Measurements from ENCODE around the gene CHD9. TPM values are rescaled to one million over a fixed set of nuclear protein-coding genes. Genes with fewer than 3 reads are reported as not detected.

The CHD9 gene
- polyA plus RNA-seq, 3 donors = 15.8 to 26.1 (median 22.5) TPM

- H3K36me3 Mint-ChIP-seq = no peaks in the 10 kb centered on the region
- H3K4me1 ChIP-seq (ENCODE audit: control insufficient read depth in 1 of 2, insufficient read depth in 2 of 2, low read length in 2 of 2) = peaks cover 2 to 10% of the 10 kb centered on the region in 2 donors
- H3K9me3 Mint-ChIP-seq = no peaks in the 10 kb centered on the region
- WGBS (ENCODE audit: insufficient coverage) = no CpG with 5 or more reads among the region's 2 CpGs
- no peak overlapping the region for H3K27ac ChIP-seq (ENCODE audit: low read depth in 1 of 2, low read length in 2 of 2)
- no peak for TF ChIP-seq CTCF (IDR thresholded peaks at IDR 0.05)
- H3K27me3 Mint-ChIP-seq (ENCODE audit: low read depth in 3 of 3) = no peaks in the 10 kb centered on the region
- no peak overlapping the region for H2AFZ ChIP-seq (ENCODE audit: insufficient read depth, low read depth, low read length, poor library complexity, severe bottlenecking)
- intact Hi-C loops (cut with micrococcal nuclease) = no loop called here
- H3K4me1 Mint-ChIP-seq = peaks cover 3% of the 10 kb centered on the region
- H3K36me3 ChIP-seq (replicated peaks in 1 of 2; ENCODE audit: control insufficient read depth in 1 of 2, insufficient read depth in 2 of 2, low read length in 2 of 2) = no peaks in the 10 kb centered on the region
- H3K79me2 ChIP-seq (ENCODE audit: insufficient read depth, low read length) = peaks cover 54% of the 10 kb centered on the region
- no peaks in the 10 kb centered on the region for H3K27me3 ChIP-seq (ENCODE audit: control insufficient read depth in 2 of 2, insufficient read depth in 2 of 2, low read length in 2 of 2)
- no peak overlapping the region for H3K4me3 Mint-ChIP-seq
- H4K20me1 ChIP-seq (ENCODE audit: insufficient read depth, low read length) = peaks cover 43% of the 10 kb centered on the region
- H3K4me2 ChIP-seq (replicated peaks; ENCODE audit: extremely low read depth, low read length, poor library complexity, severe bottlenecking) = no peak overlapping the region
- H3K9me3 ChIP-seq (replicated peaks in 1 of 2; ENCODE audit: control insufficient read depth in 1 of 2, insufficient read depth in 1 of 2, low read length in 2 of 2) = no peaks in the 10 kb centered on the region
- DNase-seq = no peak
- H3K27ac Mint-ChIP-seq = peak overlapping the region in 1 of 7 donors; percentile 5
- no peak overlapping the region for H3K9ac ChIP-seq (ENCODE audit: insufficient read depth, low read length, poor library complexity, severe bottlenecking)
- no peak overlapping the region for H3K4me3 ChIP-seq (replicated peaks in 1 of 3; ENCODE audit: low read depth in 2 of 3, low read length in 3 of 3)
These were observed 80.5 kb downstream of the CHD9 start for GRCh38 chr16:53135329-53135728.

GRCh38 chr16:53142823-53143568, 88.2 kb downstream of the CHD9 start:
- no peak overlapping the region for H3K9ac ChIP-seq (ENCODE audit: insufficient read depth, low read length, poor library complexity, severe bottlenecking)
- no peak for DNase-seq
- no peak overlapping the region for H3K4me2 ChIP-seq (replicated peaks; ENCODE audit: extremely low read depth, low read length, poor library complexity, severe bottlenecking)
- no peak overlapping the region for H2AFZ ChIP-seq (ENCODE audit: insufficient read depth, low read depth, low read length, poor library complexity, severe bottlenecking)
- H3K9me3 Mint-ChIP-seq = no peaks in the 10 kb centered on the region
- no peak overlapping the region for H3K27ac Mint-ChIP-seq
- TF ChIP-seq CTCF (IDR thresholded peaks at IDR 0.05) = no peak
- H3K4me1 ChIP-seq (ENCODE audit: control insufficient read depth in 1 of 2, insufficient read depth in 2 of 2, low read length in 2 of 2) = no peaks in the 10 kb centered on the region
- H3K4me3 ChIP-seq (replicated peaks in 1 of 3; ENCODE audit: low read depth in 2 of 3, low read length in 3 of 3) = no peak overlapping the region
- WGBS (ENCODE audit: insufficient coverage) = no CpG with 5 or more reads among the region's 6 CpGs
- H3K79me2 ChIP-seq (ENCODE audit: insufficient read depth, low read length) = peaks cover 50% of the 10 kb centered on the region
- H4K20me1 ChIP-seq (ENCODE audit: insufficient read depth, low read length) = peaks cover 27% of the 10 kb centered on the region
- peaks cover 0 to 3% of the 10 kb centered on the region in 2 donors for H3K36me3 Mint-ChIP-seq
- H3K9me3 ChIP-seq (replicated peaks in 1 of 2; ENCODE audit: control insufficient read depth in 1 of 2, insufficient read depth in 1 of 2, low read length in 2 of 2) = no peaks in the 10 kb centered on the region
- no peaks in the 10 kb centered on the region for H3K27me3 Mint-ChIP-seq (ENCODE audit: low read depth in 3 of 3)
- H3K4me3 Mint-ChIP-seq = no peak overlapping the region
- intact Hi-C loops (cut with micrococcal nuclease) = no loop called here
- H3K27ac ChIP-seq (ENCODE audit: low read depth in 1 of 2, low read length in 2 of 2) = no peak overlapping the region
- no peaks in the 10 kb centered on the region for H3K4me1 Mint-ChIP-seq
- H3K36me3 ChIP-seq (replicated peaks in 1 of 2; ENCODE audit: control insufficient read depth in 1 of 2, insufficient read depth in 2 of 2, low read length in 2 of 2) = peaks cover 0 to 6% of the 10 kb centered on the region in 2 donors
- H3K27me3 ChIP-seq (ENCODE audit: control insufficient read depth in 2 of 2, insufficient read depth in 2 of 2, low read length in 2 of 2) = no peaks in the 10 kb centered on the region
